H9 (cell line): Measurements from ENCODE around the gene ZNF423. TPM values are rescaled to one million over a fixed set of nuclear protein-coding genes. Genes with fewer than 3 reads are reported as not detected.

ENCODE experiments used
- DNase-seq: peaks from one replicate; pipeline ENCODE4 v3.0.0-alpha.2; 2017
- H2AFZ ChIP-seq: one replicate; pipeline ENCODE4 v1.6.1; 2013; ENCODE audit warnings: mild to moderate bottlenecking, low read length, control low read depth, moderate library complexity
- H2AK5ac ChIP-seq: 2 replicates; pipeline ENCODE4 v1.6.1; 2013; ENCODE audit warnings: low read length, control low read depth, mixed read lengths; ENCODE audit not compliant: insufficient read length
- H2BK120ac ChIP-seq: one replicate; pipeline ENCODE4 v1.6.1; 2013; ENCODE audit warnings: low read depth, mild to moderate bottlenecking, low read length, control low read depth, inconsistent platforms; ENCODE audit not compliant: poor library complexity, severe bottlenecking
- H2BK12ac ChIP-seq: 2 replicates; pipeline ENCODE4 v1.6.1; 2013; ENCODE audit warnings: low read length, control low read depth, mixed read lengths, low read depth; ENCODE audit not compliant: insufficient read length
- H2BK15ac ChIP-seq: 2 replicates; pipeline ENCODE4 v1.6.1; 2013; ENCODE audit warnings: low read depth, low read length, control low read depth
- H2BK20ac ChIP-seq: one replicate; pipeline ENCODE4 v1.6.1; 2013; ENCODE audit warnings: low read depth, mild to moderate bottlenecking, low read length, control low read depth, inconsistent platforms; ENCODE audit not compliant: poor library complexity, severe bottlenecking
- H2BK5ac ChIP-seq: 2 replicates; pipeline ENCODE4 v1.6.1; 2013; ENCODE audit warnings: low read length, control low read depth, mixed read lengths; ENCODE audit not compliant: insufficient read length
- H3K14ac ChIP-seq: 2 replicates; pipeline ENCODE4 v1.6.1; 2013; ENCODE audit warnings: low read length, control low read depth; ENCODE audit not compliant: insufficient read depth
- H3K18ac ChIP-seq: 2 replicates; pipeline ENCODE4 v1.6.1; 2013; ENCODE audit warnings: low read depth, mild to moderate bottlenecking, mixed read lengths, low read length, control low read depth; ENCODE audit not compliant: insufficient read length
- H3K23ac ChIP-seq: 2 replicates; pipeline ENCODE4 v1.6.1; 2013; ENCODE audit warnings: low read length, control low read depth, mixed read lengths, low read depth; ENCODE audit not compliant: insufficient read length
- H3K23me2 ChIP-seq: 2 replicates; pipeline ENCODE4 v1.6.1; 2013; ENCODE audit warnings: low read depth, mild to moderate bottlenecking, mixed read lengths, low read length, control low read depth; ENCODE audit not compliant: insufficient read length, poor library complexity, severe bottlenecking
- H3K27ac ChIP-seq: 2 replicates; pipeline ENCODE4 v1.5.1; 2013; ENCODE audit warnings: low read length, control low read depth, mixed read lengths, low read depth; ENCODE audit not compliant: insufficient read length
- H3K27me3 ChIP-seq: 2 replicates; pipeline ENCODE4 v1.6.1; 2013; ENCODE audit warnings: low read length, control low read depth, inconsistent platforms; ENCODE audit not compliant: insufficient read depth
- H3K4ac ChIP-seq: 2 replicates; pipeline ENCODE4 v1.6.1; 2013; ENCODE audit warnings: low read depth, mild to moderate bottlenecking, control low read depth, inconsistent platforms, low read length, moderate library complexity
- H3K4me1 ChIP-seq: 2 replicates; pipeline ENCODE4 v1.6.1; 2013; ENCODE audit warnings: low read length, control low read depth, inconsistent platforms; ENCODE audit not compliant: insufficient read depth
- H3K4me2 ChIP-seq: 2 replicates; pipeline ENCODE4 v1.6.1; 2013; ENCODE audit warnings: low read length, control low read depth, mixed read lengths; ENCODE audit not compliant: insufficient read length, insufficient read depth
- H3K56ac ChIP-seq: 2 replicates; pipeline ENCODE4 v1.6.1; 2013; ENCODE audit warnings: low read depth, mild to moderate bottlenecking, mixed read lengths, low read length, control low read depth; ENCODE audit not compliant: insufficient read length
- H3K79me1 ChIP-seq: 2 replicates; pipeline ENCODE4 v1.6.1; 2013; ENCODE audit warnings: low read depth, mild to moderate bottlenecking, moderate library complexity, low read length, control low read depth, inconsistent platforms; ENCODE audit not compliant: insufficient read depth, poor library complexity, severe bottlenecking
- H3K79me2 ChIP-seq: 2 replicates; pipeline ENCODE4 v1.6.1; 2013; ENCODE audit warnings: low read length, control low read depth, inconsistent platforms; ENCODE audit not compliant: insufficient read depth
- H3K9ac ChIP-seq: 2 replicates; pipeline ENCODE4 v1.6.1; 2013; ENCODE audit warnings: low read length, control low read depth, mixed read lengths; ENCODE audit not compliant: insufficient read length; ENCODE audit errors: extremely low read depth
- H3K9me3 ChIP-seq: one replicate; pipeline ENCODE4 v1.6.1; 2013; ENCODE audit warnings: low read depth, low read length, inconsistent platforms; ENCODE audit not compliant: control insufficient read depth
- H3T11ph ChIP-seq: one replicate; pipeline ENCODE4 v1.6.1; 2013; ENCODE audit warnings: mild to moderate bottlenecking, low read length, control low read depth, inconsistent platforms
- H4K20me1 ChIP-seq: one replicate; pipeline ENCODE4 v1.6.1; 2013; ENCODE audit not compliant: control insufficient read depth, insufficient read length, insufficient read depth
- H4K5ac ChIP-seq: 2 replicates; pipeline ENCODE4 v1.6.1; 2013; ENCODE audit warnings: low read depth, mild to moderate bottlenecking, mixed read lengths, low read length, control low read depth; ENCODE audit not compliant: insufficient read length
- H4K8ac ChIP-seq: replicated peaks from 2 replicates; pipeline ENCODE4 v1.6.1; 2013; ENCODE audit warnings: low read length, control low read depth, mixed read lengths, low read depth; ENCODE audit not compliant: insufficient read length
- H4K91ac ChIP-seq: 2 replicates; pipeline ENCODE4 v1.6.1; 2013; ENCODE audit warnings: low read depth, mild to moderate bottlenecking, moderate library complexity, mixed read lengths, low read length, control low read depth; ENCODE audit not compliant: insufficient read length
- H3K27ac Mint-ChIP-seq, 3 experiments: 2 replicates in 2 of 3; 3 replicates in 1 of 3; pipeline ENCODE4 v1.8.0; 2020 to 2021; ENCODE audit warnings: mixed read lengths in 3 of 3, mild to moderate bottlenecking in 1 of 3, moderate library complexity in 1 of 3
- H3K27me3 Mint-ChIP-seq: 2 replicates; pipeline ENCODE4 v1.8.0; 2021; ENCODE audit warnings: low read depth, mild to moderate bottlenecking, moderate library complexity, mixed read lengths
- H3K36me3 Mint-ChIP-seq, 3 experiments: 2 replicates in 2 of 3; 3 replicates in 1 of 3; pipeline ENCODE4 v1.8.0; 2020 to 2021; ENCODE audit warnings: low read depth in 3 of 3, mixed read lengths in 3 of 3; ENCODE audit not compliant: insufficient read depth in 1 of 3
- H3K4me1 Mint-ChIP-seq, 2 experiments: 2 replicates each; pipeline ENCODE4 v1.8.0; 2020; ENCODE audit warnings: mixed read lengths in 2 of 2
- H3K4me3 Mint-ChIP-seq, 2 experiments: 2 replicates in 1 of 2; 3 replicates in 1 of 2; pipeline ENCODE4 v1.8.0; 2020 to 2021; ENCODE audit warnings: mild to moderate bottlenecking in 2 of 2, mixed read lengths in 2 of 2, moderate library complexity in 1 of 2
- H3K9me3 Mint-ChIP-seq, 2 experiments: 2 replicates in 1 of 2; 3 replicates in 1 of 2; pipeline ENCODE4 v1.8.0; 2020; ENCODE audit warnings: mild to moderate bottlenecking in 2 of 2, mixed read lengths in 2 of 2, moderate library complexity in 1 of 2
- CTCF ChIP-seq: fragments of 200-600 bp; sonication (generic); conservative IDR thresholded peaks from 3 replicates; pipeline ENCODE4 v1.8.0; 2021; ENCODE audit warnings: antibody characterized with exemption, mild to moderate bottlenecking
- WGBS: extraction: QIAGEN DNeasy Blood & Tissue Kit; methylation state at CpG from one replicate; pipeline ENCODE4 v1.1.7; 2013; ENCODE audit warnings: missing lambda C conversion rate, low lambda C conversion rate, mixed read lengths; ENCODE audit not compliant: insufficient read length; ENCODE audit errors: extremely low coverage; 5-methylcytosine and 5-hydroxymethylcytosine counted together
- total RNA-seq: library from RNA; stranded (reverse); gene quantifications from 2 replicates; pipeline ENCODE4 v1.2.1, GENCODE V29; 2021

Gene ZNF423
- total RNA-seq, 1 experiment from 2014 or later, result 51.5 TPM

- Histone ChIP-seq H4K91ac (no peak overlapping the region), H3K14ac (no peak overlapping the region), H3K4me2 (no peak overlapping the region), H3K27ac (no peak overlapping the region), H3K23ac (no peak overlapping the region), H3K79me1 (no peaks in the 10 kb centered on the region), H3K9me3 (no peaks in the 10 kb centered on the region), H2BK20ac (no peak overlapping the region), H3K18ac (no peak overlapping the region), H3K23me2 (no peaks in the 10 kb centered on the region), H3K79me2 (no peaks in the 10 kb centered on the region), H2BK12ac (no peak overlapping the region), H3K4me1 (peaks cover 4% of the 10 kb centered on the region; the same call in 1 of the 2 replicates), H4K8ac (no peak overlapping the region), H3T11ph (no peak overlapping the region), H3K9ac (no peak overlapping the region), H3K27me3 (no peaks in the 10 kb centered on the region), H2BK5ac (no peak overlapping the region), H2AFZ (no peak overlapping the region), H4K5ac (no peak overlapping the region), H3K4ac (no peak overlapping the region), H2BK120ac (no peak overlapping the region), H4K20me1 (no peaks in the 10 kb centered on the region), H2AK5ac (no peak overlapping the region), H3K56ac (no peak overlapping the region), H2BK15ac (no peak overlapping the region)
- TF ChIP-seq CTCF, result no peak
- WGBS, result no CpG with 5 or more reads among the region's 15 CpGs
- DNase-seq, result no peak
- Mint-ChIP-seq H3K4me3 (no peak overlapping the region), H3K4me1 (peaks cover 56 to 69% of the 10 kb centered on the region in 2 experiments), H3K36me3 (no peaks in the 10 kb centered on the region), H3K9me3 (no peaks in the 10 kb centered on the region), H3K27me3 (no peaks in the 10 kb centered on the region), H3K27ac (0 out of 7 replicates have a peak overlapping the region, but pooled peaks of 1 of the 3 experiments have one; percentile 25)
These were observed 323.0 kb downstream of the ZNF423 start for GRCh38 chr16:49532873-49533272.
